ENCODE results near the gene TMCC1. TPM values are rescaled to one million over a fixed set of nuclear protein-coding genes. Genes with fewer than 3 reads are reported as not detected.
"Not testable (repeated sequence)": the region's sequence is repeated elsewhere in the genome, so short reads cannot be mapped to it uniquely, and the experiment has no call there.

TMCC1 gene
- polyA plus RNA-seq, 4 donors, result 22.5 to 26.0 (median 23.8) TPM

DNA sequence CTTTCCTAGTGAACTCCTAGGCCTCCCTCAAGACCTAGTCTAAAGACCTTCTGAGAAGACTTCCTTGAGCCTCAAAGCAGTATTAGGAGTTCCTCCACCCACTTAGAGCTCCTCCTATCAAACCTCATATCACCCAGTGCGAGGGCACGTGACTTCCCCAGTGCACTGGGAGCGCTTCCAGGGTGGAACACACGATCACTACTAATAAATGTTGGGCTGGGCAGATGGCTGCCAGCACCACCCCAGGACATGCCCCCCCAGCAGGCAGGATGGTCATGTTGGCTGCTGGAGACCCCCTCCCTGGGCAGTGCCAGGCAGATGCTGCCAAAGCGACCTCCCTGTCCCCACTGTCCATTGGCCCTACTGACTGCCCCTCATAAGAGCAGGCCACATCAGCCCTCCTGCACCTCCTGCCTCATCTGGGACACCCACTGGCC lies 278.6 kb downstream of the TMCC1 start:
- DNase-seq (ENCODE audit: low read depth in 4 of 4, low spot score in 3 of 4), result no peak

DNA sequence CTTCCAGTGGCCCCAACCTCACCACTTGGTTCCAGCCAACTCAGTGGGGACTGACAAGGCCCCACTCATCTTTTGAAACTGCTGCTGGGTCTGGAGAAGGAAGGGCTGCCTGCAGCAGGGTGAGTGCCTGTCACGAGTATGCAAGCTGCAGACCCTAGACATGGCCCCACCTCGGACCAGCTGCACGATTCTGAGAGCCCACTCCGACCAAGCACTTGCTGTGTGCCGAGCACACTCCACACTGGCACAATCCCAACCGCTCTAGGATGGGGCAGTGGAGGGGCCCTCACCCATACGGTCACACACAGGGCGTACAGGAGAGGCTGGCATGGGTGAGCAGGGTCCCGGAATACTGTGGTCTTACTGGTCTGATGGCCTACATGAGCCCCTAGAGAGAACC lies 279.1 kb downstream of the TMCC1 start:
- DNase-seq (ENCODE audit: low read depth in 4 of 4, low spot score in 3 of 4), result no peak

DNA sequence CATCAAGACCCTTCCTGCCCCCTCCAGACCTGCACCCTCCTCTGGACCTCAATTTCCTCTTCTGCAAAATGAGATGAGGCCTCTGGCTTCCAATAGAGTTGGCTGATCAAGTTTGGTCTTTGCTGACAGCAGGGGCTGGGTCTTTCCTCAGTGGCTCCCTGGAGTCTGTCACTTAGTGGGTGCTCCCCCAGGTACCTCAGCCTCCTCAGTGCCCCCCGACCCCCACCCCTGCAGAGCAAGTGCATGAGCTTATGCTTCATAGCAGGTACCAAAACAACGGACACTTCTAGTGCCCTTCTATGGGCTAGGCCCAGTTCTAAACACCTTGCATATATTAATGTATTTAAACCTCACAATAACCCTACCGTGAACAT lies 280.2 kb downstream of the TMCC1 start:
- no peak for DNase-seq (ENCODE audit: low read depth in 4 of 4, low spot score in 3 of 4)

DNA sequence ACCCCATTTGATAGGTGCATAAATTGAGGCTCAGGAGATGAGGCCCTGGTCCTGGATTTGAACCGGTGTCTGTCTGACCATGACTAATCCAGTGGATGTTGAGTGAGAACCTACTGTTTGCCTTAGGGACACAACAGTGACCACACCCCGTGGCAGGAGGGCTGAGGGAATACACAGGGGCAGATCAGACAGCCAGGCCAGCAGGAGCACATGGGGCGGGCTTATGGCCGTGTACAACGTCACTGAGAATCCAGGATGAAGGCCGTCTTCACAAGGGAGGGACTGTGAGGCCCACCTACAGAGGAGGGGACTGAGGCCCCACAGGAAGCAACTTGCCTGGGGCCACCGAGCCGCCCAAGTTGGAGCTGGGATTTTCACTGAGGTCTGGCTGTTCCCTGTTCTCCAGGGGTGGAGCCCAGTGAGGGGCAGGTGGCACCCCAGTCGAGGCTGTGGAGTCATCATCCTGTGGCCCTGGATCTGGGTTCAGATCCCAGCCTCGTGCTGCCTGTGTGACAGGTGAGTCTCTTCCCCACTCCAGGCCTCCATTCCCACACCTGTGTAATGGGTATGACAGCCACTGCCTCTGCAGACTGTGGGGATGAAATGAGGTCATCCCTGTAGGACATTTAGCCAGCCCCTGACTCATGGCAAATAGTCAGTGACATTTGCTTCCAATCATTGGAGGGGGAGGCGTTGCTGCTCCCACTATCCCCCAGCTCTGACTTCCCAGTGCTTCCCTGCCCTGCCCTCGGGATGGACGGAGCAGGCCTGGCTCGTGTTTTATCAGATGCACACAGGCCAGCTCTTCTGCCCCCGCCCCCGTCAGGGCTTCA lies 280.8 kb downstream of the TMCC1 start:
- DNase-seq (ENCODE audit: low read depth in 4 of 4, low spot score in 3 of 4), result no peak

DNA sequence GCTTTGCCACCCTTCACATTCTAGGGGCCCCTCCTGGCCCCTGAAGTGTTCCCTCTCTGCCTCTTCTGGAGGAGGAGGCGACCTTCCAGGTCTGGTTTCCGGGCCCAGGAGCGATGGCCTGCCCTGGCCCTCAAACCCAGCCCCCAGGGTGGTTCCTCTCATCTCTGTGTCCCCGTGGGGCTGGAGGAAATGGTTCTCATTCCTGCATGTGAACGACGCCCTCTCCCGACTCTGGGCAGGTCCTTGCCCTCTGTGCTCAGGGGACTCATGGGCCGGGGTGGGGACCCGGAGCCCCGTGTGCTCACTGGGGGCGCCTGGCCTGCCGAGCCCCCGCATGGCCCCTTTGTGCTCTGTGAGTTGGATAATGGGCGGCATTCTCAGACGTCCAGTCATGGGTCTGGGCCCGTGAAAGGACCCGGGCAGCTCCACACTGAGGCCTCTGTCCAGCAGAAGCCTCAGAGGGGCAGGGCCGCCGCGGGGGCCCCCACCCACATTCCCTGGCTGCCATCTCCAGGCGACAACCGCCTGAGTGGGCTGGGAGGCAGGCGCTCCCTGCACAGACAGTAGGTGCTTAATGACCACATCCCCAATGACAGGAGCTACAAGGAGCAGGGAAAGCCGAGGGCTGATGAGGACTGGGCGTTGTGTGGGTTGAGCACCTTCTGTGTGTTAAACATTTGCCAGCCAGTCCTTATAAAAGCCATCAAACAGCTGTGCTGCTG lies 281.5 kb downstream of the TMCC1 start:
- DNase-seq (ENCODE audit: low read depth in 4 of 4, low spot score in 3 of 4), result no peak

DNA sequence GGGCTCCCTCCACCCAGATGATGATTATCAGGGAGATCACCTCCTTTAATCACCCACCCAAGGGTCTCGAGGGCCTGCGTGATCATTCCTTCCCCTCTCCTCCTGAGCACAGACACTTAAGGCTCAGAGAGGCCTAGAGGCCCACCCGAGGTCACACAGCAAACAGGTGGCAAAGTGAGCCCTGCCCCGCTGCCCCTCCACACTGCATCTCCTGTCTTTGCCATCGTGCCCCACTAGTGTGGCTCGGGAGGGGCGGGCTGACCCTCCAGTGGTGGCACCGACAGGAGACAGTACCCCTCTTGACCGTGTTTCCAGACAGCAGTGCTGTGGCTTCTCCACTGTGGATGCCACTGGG lies 282.1 kb downstream of the TMCC1 start:
- DNase-seq (ENCODE audit: low read depth in 4 of 4, low spot score in 3 of 4), result no peak

DNA sequence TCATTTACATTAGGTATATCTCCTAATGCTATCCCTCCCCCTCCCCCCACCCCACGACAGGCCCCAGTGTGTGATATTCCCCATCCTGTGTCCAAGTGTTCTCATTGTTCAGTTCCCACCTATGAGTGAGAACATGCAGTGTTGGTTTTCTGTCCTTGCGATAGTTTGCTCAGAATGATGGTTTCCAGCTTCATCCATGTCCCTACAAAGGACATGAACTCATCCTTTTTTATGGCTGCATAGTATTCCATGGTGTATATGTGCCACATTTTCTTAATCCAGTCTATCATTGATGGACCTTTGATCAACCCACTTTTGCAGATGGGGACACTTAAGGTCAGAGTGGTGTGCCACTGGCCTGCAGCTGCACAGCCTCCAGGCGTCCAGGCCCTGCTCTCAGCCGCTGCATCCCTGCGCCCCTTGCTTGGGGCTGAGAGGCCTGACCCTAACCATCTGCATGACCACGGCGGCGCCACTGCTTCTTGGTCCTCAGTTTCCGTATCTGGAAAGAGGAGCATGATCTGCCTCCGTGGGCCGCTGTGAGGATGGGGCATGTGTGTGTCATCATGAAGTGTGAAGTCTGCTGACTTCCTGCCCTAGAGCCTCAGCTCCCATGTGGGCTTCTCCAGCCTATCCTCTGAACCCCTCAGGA lies 282.6 kb downstream of the TMCC1 start:
- not testable (repeated sequence) for DNase-seq (ENCODE audit: low read depth in 4 of 4, low spot score in 3 of 4)

DNA sequence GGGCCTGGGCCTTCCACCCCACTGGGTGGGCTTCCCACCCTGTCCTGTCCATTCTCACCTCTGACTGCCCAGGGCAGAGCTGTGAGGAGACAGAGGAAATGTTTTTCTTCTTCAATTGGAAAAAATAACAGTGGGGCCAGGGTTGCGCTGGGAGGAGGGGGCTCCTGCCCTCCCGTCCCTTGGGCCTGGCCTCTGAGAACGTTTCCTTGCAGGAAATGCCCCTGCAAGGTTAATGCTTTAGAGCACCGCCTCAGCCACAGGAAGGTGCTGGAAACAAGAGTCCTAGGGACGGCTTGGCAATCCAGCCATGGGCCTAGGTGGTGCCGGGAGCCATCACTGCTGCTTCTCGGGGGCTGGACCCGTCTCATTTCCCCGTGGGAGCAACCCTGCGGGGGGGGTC lies 283.2 kb downstream of the TMCC1 start:
- no peak for DNase-seq (ENCODE audit: low read depth in 4 of 4, low spot score in 3 of 4)

DNA sequence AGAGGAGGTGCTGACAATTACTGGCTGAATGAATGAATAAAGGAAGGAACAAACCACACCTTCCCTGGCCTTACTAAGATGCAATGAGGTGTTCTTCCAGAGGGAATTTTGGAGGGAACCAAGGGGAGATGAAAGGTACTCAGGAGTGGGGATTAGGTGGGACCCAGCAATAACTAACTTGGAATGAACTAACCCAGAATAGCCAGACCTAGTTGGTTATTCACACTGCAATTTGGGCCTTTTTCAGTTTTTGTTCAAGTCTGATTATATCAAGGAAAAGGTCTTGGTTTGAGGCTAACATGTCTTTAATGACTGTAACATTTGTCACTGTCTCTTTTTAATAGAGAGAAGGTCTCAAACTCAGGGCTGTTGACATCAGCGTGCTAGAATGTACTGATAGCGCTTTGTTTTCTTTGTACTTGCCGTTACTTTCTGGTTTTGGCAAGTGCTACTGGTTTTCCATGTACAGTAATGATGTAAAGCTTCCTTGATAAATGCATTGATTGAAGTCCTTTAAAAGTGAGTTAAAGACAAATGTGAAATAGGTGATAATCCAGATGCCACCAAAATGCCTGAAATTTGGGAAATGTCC lies 283.8 kb downstream of the TMCC1 start:
- DNase-seq (ENCODE audit: low read depth in 4 of 4, low spot score in 3 of 4), result no peak

DNA sequence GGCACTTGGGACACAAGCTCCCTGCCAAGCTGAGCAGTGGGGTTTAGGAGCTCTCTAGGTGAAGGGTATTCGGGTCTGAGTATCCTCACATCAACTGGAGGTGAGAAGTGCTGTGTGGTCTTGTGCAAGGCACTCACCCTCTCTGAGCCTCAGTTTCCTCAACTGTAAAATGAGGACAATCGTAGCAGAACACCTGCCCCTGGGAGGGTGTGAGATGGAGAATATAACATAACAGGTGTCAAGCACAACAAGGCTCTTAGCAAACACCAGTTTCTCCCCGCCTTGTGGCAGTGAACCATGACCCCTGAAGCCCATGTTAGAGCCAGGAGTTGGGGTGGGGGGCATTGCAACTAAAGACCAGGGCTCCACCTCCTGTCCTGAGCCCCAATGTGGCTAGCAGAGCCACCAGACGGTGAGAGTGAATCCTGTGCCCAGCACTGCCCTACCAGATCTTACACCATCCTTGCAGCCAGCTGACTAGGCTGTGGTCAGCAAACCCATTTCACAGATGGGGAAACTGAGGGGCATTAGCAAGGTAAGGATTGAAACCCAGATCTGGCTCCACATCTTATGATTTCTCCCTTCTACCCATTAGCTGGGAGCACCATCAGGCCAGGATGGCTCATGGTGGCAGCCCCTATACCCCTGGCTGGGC lies 284.4 kb downstream of the TMCC1 start:
- no peak for DNase-seq (ENCODE audit: low read depth in 4 of 4, low spot score in 3 of 4)

DNA sequence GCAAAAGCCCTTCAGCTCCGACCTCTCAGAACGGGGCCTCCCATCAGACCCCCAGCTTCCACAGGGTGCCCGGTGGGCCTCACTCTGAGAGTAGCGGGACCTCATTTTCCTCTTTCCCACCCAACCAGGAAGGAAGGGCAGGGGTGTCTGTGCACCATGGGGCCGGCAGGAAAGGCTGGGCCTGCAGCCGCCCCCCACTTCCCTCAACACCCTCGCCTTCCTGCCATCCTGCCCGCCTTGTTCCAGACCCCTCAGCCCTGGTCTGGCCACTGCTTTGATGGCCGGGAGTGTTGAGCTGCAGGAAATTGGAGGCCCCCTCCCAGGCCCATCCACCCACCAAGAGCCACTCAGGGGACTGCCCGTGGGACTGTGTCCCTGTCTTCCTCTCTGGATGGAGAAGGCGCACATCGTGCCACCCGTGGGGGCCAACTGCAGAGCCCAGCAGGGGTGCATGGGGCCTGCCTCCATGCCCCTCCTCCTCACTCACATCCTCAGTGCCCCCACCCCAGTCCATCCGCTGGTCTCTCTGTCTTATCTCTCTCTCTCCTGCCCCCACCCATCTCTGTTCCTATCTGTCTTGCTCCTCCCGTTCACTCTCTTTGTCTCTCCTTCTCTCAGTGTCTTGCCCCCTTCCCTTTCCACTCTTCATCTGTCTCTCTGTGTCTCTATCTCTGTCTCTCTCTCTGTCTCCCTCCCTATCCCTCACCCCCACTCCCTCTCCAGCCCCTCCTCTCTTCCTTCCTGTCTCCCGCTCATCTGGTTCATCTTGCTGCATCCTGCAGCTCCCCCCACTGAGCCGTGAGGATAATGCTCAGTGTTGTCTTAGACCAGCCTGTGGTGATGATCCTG lies 285.2 kb downstream of the TMCC1 start:
- DNase-seq (ENCODE audit: low read depth in 4 of 4, low spot score in 3 of 4), result no peak

DNA sequence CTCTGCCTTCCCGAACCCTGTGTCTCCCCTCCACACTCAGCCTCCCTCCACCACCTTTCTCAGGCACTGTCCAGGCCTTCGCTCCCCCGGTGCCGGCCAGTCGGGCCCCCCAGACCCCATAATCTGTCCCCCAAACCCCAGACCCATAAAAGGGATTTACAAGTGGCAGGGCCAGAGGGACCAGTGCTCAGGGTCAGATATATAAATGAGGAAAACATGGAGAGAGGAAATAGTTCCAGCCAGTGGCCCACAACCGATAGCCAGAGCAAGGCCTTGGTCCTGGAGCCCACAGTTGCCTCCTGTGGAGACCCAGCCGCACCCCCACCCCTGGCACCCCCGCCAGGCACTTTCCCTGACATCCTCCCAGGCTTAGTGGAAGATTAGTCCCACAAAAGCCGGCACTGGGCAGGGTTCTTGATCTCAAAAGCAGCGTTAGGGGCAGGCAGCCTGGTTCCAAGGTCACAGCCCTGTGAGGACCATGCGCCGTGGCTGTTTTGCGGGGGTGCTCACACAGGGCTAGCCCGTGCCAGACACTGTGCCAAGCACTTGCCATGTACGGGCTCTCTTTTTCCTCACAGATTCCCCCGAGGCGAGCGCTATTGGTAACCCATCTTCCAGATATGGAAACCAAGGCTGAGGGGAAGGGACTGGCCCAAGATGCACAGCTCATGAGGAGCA lies 286.0 kb downstream of the TMCC1 start:
- no peak for DNase-seq (ENCODE audit: low read depth in 4 of 4, low spot score in 3 of 4)

DNA sequence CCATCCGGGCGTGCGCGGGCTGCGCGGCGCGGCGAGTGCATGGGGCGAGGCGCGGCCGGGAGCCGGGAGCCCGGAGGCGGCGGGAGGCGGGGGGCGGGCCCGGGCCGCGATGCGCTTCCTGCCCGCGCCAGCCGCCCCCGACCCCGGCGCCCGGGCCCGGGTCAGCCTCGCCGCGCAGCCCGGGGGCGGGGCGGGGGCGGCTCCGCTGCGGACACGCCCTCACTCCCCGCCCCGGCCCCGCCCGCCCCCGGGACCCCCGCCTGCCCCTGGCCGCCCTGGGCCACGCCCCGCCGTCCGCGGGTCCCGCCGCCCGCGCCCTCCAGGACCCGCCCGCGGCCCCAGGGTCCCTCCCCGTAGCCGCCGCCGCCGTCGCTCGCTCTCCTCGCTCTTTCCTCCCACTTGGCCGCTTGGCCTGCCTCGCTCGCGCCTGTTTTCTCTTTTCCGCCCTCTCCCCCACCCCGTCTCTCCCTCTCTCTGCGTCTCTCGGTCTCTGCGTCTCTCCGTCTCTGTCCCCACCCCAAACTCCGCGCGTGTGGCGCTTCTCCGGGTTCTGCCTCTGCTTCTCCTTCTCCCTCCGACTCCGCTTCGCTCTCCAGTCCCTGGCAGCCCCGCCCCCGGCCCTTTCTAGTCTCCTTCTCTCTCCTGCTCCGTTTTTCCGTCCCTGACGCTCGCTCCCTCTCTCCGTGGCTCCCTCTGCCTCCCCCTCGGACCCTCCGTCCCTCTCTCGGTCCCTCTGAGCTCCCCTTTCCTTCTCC lies 286.7 kb downstream of the TMCC1 start, which contains the start of gene PLXND1:
Gene PLXND1, minus strand, starts transcription at position 41 of the 755 bp plus-strand sequence. Its CDS starts 37 bp downstream, at position 4.
- no peak for DNase-seq (ENCODE audit: low read depth in 4 of 4, low spot score in 3 of 4)

DNA sequence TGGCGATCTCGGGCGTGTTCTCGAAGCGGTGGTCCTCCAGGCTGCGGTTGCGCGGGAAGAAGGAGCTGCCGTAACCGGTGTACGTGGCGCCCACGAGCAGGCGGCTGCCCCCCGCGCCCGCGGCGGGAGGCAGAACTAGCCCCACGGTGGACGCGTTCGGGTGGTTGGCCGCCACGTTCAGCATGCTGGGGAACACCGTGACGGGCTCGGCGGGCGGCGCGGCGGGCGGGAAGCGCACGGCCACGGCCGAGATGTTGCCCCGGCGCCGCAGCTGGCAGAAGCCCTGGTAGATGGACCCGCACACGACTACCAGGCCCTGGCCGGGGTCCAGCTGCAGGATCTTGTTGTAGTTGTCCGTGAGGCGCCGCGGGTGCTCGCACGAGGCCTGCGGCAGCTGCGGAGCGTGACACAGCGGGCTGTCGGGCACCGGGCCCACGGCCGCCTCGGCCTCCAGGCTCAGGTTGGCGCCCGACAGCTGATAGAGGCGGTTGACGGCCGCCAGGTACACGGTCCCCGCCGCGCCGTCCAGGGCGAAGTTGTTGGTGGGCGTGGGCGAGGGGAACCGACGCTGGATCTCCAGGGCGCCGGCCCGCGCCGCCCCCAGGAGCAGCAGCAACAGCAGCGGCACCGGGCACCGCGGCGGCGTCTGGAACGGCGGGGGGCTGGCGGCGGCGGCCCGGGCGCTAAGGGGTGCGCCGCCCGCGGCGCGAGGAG lies 287.4 kb downstream of the TMCC1 start:
- DNase-seq (ENCODE audit: low read depth in 4 of 4, low spot score in 3 of 4), result no peak

DNA sequence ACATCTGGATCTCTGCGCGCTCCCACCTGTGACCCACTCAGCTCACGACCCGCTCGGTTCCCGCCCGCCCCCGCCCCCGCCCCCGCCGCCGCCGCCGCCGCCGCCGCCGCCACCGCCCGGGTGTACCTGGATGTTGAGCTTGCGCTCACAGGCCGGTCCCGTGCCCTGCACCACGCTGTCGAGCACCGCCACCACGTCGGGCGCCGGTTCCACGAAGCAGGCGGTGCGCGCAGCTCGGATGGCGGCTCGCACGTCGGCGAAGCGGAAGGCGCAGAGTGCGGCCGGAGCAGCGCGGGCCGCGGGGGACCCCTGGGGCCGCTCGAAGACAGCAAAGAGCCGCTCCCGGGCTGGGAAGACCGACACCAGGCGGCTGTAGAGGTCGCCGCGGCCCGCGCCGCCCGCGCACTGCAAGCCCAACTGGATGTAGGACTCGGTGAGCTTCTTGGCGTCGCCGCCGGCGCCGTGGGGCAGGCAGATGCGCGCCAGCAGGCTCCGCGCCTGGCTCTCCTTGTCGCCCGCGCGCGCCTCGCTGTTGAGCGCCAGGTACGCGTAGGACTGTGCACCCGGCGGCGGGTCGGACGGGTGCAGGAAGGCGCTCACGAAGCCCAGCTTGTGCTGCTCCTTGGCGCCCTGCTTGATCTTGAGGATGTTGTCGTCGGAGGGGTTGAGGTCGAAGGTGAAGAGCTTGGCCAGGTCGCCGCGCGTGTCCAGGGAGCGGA lies 288.1 kb downstream of the TMCC1 start:
- no peak for DNase-seq (ENCODE audit: low read depth in 4 of 4, low spot score in 3 of 4)

DNA sequence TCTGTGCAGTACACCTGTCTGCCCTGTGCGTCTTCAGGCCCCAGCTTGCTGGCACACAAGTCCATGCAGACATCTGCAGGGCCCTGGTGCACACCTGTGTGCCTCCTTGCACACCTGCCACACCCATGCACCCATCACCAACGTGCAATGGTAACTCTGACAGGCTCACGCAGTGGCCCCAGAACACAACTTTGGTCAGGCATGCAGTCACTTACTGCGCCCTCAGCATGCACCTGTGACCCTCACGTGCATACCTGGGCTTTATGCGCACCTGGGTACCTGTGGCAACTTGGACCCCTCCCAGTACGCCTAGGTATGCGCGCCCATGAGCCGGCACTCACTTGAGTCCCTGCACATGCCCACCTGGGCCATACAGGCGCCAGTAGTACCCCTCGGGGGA lies 288.7 kb downstream of the TMCC1 start:
- no peak for DNase-seq (ENCODE audit: low read depth in 4 of 4, low spot score in 3 of 4)

Data from left renal pelvis (tissue), 4 donors.